HCT116 (cell line): ENCODE results near the gene UBL5. TPM values are rescaled to one million over a fixed set of nuclear protein-coding genes. Genes with fewer than 3 reads are reported as not detected.
A peak's percentile ranks its signal among the peaks of the same experiment; 100 is the strongest.

Source experiments
- ATAC-seq: fragments of 200-7000 bp; cut with Tn5 transposase; 2 replicates; pipeline ENCODE4 v1.9.1; 2020; ENCODE audit warnings: mild to moderate bottlenecking, moderate library complexity
- BruUV-seq: library from RNA; stranded (reverse); fragments of 400-500 nt; replicated peaks from 2 replicates; lab custom pipeline; 2021; lab: Mats Ljungman, UMichigan
- CTCF ChIA-PET: fragments of 300-600 bp; sonication (Branson Sonifier 250); formaldehyde crosslinking; loops from one replicate; lab custom pipeline; 2021; ENCODE audit warnings: antibody characterized with exemption; lab: Charles Lee
- POLR2A ChIA-PET: fragments of 300-600, 350-600 bp; sonication (Branson Sonifier 250); formaldehyde crosslinking; loops from one replicate; lab custom pipeline; 2021; ENCODE audit warnings: antibody characterized with exemption; lab: Charles Lee
- RAD21 ChIA-PET, 2 experiments: fragments of 300-600 bp; sonication (Branson Sonifier 250); formaldehyde crosslinking; loops; one replicate each; lab custom pipeline; 2023; ENCODE audit warnings: low total read pairs in 2 of 2; ENCODE audit not compliant: uncharacterized antibody in 2 of 2, unreplicated experiment in 2 of 2, low non-redundant PET in 1 of 2; lab: Charles Lee
- DNase-seq: peaks from one replicate; pipeline ENCODE4 v3.0.0-alpha.2; 2010; ENCODE audit warnings: low read depth, low spot score
- H2AFZ ChIP-seq: fragments of 200-600 bp; shearing (Covaris generic), sonication (generic); 2 replicates; pipeline ENCODE4 v1.6.1; 2017; ENCODE audit warnings: low read depth, mixed run types, mixed read lengths, antibody characterized with exemption, low read length; ENCODE audit not compliant: poor library complexity, severe bottlenecking
- H3K27ac ChIP-seq: 2 replicates; pipeline ENCODE4 v1.5.1; 2012; ENCODE audit warnings: low read depth, low read length
- H3K27me3 ChIP-seq: fragments of 200-600 bp; sonication (generic); 2 replicates; pipeline ENCODE4 v1.6.1; 2016; ENCODE audit warnings: mixed run types, low read length, mixed read lengths; ENCODE audit not compliant: insufficient read depth
- H3K36me3 ChIP-seq, 2 experiments: fragments of 200-500 bp in 1 of 2; fragments of 200-600 bp in 1 of 2; sonication (Bioruptor generic) in 1 of 2; sonication (generic) in 1 of 2; 2 replicates each; pipeline versions ENCODE4 v1.5.1 to v1.6.1; 2014 to 2016; ENCODE audit warnings: low read length in 2 of 2, inconsistent platforms in 1 of 2, mixed read lengths in 1 of 2, mixed run types in 1 of 2; ENCODE audit not compliant: insufficient read depth in 2 of 2, control insufficient read depth in 1 of 2
- H3K4me1 ChIP-seq, 2 experiments: fragments of 200-600 bp in 1 of 2; sonication (generic) in 1 of 2; 2 replicates each; pipeline versions ENCODE4 v1.5.1 to v1.6.1; 2012 to 2017; ENCODE audit warnings: low read length in 2 of 2, inconsistent platforms in 1 of 2, mild to moderate bottlenecking in 1 of 2, mixed read lengths in 1 of 2, mixed run types in 1 of 2, moderate library complexity in 1 of 2; ENCODE audit not compliant: insufficient read depth in 2 of 2, control insufficient read depth in 1 of 2
- H3K4me2 ChIP-seq: fragments of 200-600 bp; sonication (generic); 2 replicates; pipeline ENCODE4 v1.6.1; 2017; ENCODE audit warnings: mixed run types, low read length, mixed read lengths
- H3K4me3 ChIP-seq, 2 experiments: fragments of 200-600 bp in 1 of 2; sonication (generic) in 1 of 2; replicated peaks in 1 of 2; 2 replicates each; pipeline ENCODE4 v1.5.1; 2011 to 2016; ENCODE audit warnings: low read length in 2 of 2, control low read depth in 1 of 2, low read depth in 1 of 2, mild to moderate bottlenecking in 1 of 2, mixed read lengths in 1 of 2, mixed run types in 1 of 2
- H3K79me2 ChIP-seq: fragments of 200-600 bp; sonication (generic); 2 replicates; pipeline ENCODE4 v1.6.1; 2017; ENCODE audit warnings: mild to moderate bottlenecking, mixed run types, low read length, moderate library complexity, mixed read lengths; ENCODE audit not compliant: insufficient read depth
- H3K9ac ChIP-seq: fragments of 200-600 bp; sonication (generic); 2 replicates; pipeline ENCODE4 v1.6.1; 2016; ENCODE audit warnings: low read length, mixed read lengths
- H3K9me2 ChIP-seq: fragments of 200-600 bp; sonication (generic), shearing (Covaris generic); 2 replicates; pipeline ENCODE4 v1.6.1; 2017; ENCODE audit warnings: mixed run types, mild to moderate bottlenecking, moderate library complexity; ENCODE audit not compliant: insufficient read depth
- H3K9me3 ChIP-seq, 2 experiments: fragments of 200-500 bp in 1 of 2; fragments of 200-600 bp in 1 of 2; sonication (Bioruptor generic) in 1 of 2; sonication (generic) in 1 of 2; 2 replicates each; pipeline ENCODE4 v1.6.1; 2014 to 2017; ENCODE audit warnings: low read length in 2 of 2, mixed read lengths in 2 of 2, inconsistent platforms in 1 of 2, low read depth in 1 of 2, mild to moderate bottlenecking in 1 of 2, mixed run types in 1 of 2, moderate library complexity in 1 of 2; ENCODE audit not compliant: control insufficient read depth in 1 of 2, insufficient read depth in 1 of 2
- H4K20me1 ChIP-seq: fragments of 200-600 bp; sonication (generic), shearing (Covaris generic); 2 replicates; pipeline ENCODE4 v1.6.1; 2017; ENCODE audit warnings: mixed run types, mild to moderate bottlenecking, moderate library complexity; ENCODE audit not compliant: insufficient read depth
- ATF3 ChIP-seq: IDR thresholded peaks from 2 replicates; pipeline ENCODE4 v1.6.1; 2012
- CBX3 ChIP-seq: IDR thresholded peaks from 2 replicates; pipeline ENCODE4 v1.6.1; 2012; ENCODE audit warnings: low read depth
- CEBPB ChIP-seq: IDR thresholded peaks from 2 replicates; pipeline ENCODE4 v1.6.1; 2012; ENCODE audit warnings: low read depth
- EGR1 ChIP-seq: IDR thresholded peaks from 2 replicates; pipeline ENCODE4 v1.6.1; 2012; ENCODE audit warnings: low read depth
- ELF1 ChIP-seq: IDR thresholded peaks from 2 replicates; pipeline ENCODE4 v1.6.1; 2012; ENCODE audit warnings: low read depth, borderline replicate concordance
- EZH2 ChIP-seq: fragments of 200-600 bp; sonication (generic); IDR thresholded peaks from 2 replicates; pipeline ENCODE4 v1.6.1; 2017; ENCODE audit warnings: antibody characterized with exemption, mixed run types
- EZH2phosphoT487 ChIP-seq: fragments of 200-600 bp; IDR thresholded peaks from 2 replicates; pipeline ENCODE4 v1.6.1; 2018; ENCODE audit warnings: antibody characterized with exemption, borderline replicate concordance
- FOSL1 ChIP-seq: IDR thresholded peaks from 2 replicates; pipeline ENCODE4 v1.6.1; 2012; ENCODE audit warnings: low read depth
- MAX ChIP-seq: IDR thresholded peaks from 2 replicates; pipeline ENCODE4 v1.6.1; 2012
- POLR2AphosphoS5 ChIP-seq: IDR thresholded peaks from 2 replicates; pipeline ENCODE4 v1.6.1; 2011; ENCODE audit warnings: mild to moderate bottlenecking, low read depth, low read length, moderate library complexity
- RAD21 ChIP-seq: IDR thresholded peaks from 2 replicates; pipeline ENCODE4 v1.6.1; 2012; ENCODE audit warnings: low read depth, mild to moderate bottlenecking
- SIN3A ChIP-seq: IDR thresholded peaks from 2 replicates; pipeline ENCODE4 v1.6.1; 2012; ENCODE audit warnings: low read depth
- SP1 ChIP-seq: IDR thresholded peaks from 2 replicates; pipeline ENCODE4 v1.6.1; 2012; ENCODE audit warnings: low read depth
- SRF ChIP-seq: IDR thresholded peaks from 2 replicates; pipeline ENCODE4 v1.6.1; 2012; ENCODE audit warnings: low read depth
- YY1 ChIP-seq: IDR thresholded peaks from 2 replicates; pipeline ENCODE4 v1.6.1; 2011; ENCODE audit warnings: low read length, low read depth, moderate library complexity, mild to moderate bottlenecking; ENCODE audit not compliant: insufficient replicate concordance; ENCODE audit errors: extremely low read depth
- ZBTB33 ChIP-seq: IDR thresholded peaks from 2 replicates; pipeline ENCODE4 v1.6.1; 2011; ENCODE audit warnings: mild to moderate bottlenecking, low read length, moderate library complexity; ENCODE audit not compliant: insufficient replicate concordance; ENCODE audit errors: extremely low read depth
- ZFX ChIP-seq: fragments of 450-650 bp; IDR thresholded peaks from 2 replicates; pipeline ENCODE4 v1.6.1; 2017
- ZNF274 ChIP-seq: fragments of 200-500 bp; sonication (Bioruptor generic); IDR thresholded peaks from 2 replicates; pipeline ENCODE4 v1.6.1; 2014; ENCODE audit warnings: mild to moderate bottlenecking, low read depth, low read length, inconsistent platforms
- intact Hi-C: fragments of 100-400 bp; cut with micrococcal nuclease; formaldehyde crosslinking; loops from 2 replicates; pipeline ENCODE4 v1.10.0; 2022
- total RNA-seq: library from RNA; stranded (reverse); gene quantifications from one replicate; pipeline ENCODE4 v1.2.1, GENCODE V29; 2021; ENCODE audit not compliant: unreplicated experiment

UBL5 gene
- total RNA-seq, 1 experiment from 2014 or later, result 335 TPM

GRCh38 chr19:9827289-9828238 lies at the start of gene UBL5 (continued):
- no peak for TF ChIP-seq RAD21
- TF ChIP-seq CEBPB, result no peak
- TF ChIP-seq ZFX, result peak; percentile 53
- peak; percentile 56; the same call in 1 of the 2 replicates for TF ChIP-seq EGR1
- peak; percentile 37; the same call in 1 of the 2 replicates for TF ChIP-seq CBX3
- TF ChIP-seq SIN3A, result peak; percentile 96
- TF ChIP-seq MAX, result peak; percentile 92
- no peak for TF ChIP-seq FOSL1
- no peak for TF ChIP-seq EZH2phosphoT487

DNA sequence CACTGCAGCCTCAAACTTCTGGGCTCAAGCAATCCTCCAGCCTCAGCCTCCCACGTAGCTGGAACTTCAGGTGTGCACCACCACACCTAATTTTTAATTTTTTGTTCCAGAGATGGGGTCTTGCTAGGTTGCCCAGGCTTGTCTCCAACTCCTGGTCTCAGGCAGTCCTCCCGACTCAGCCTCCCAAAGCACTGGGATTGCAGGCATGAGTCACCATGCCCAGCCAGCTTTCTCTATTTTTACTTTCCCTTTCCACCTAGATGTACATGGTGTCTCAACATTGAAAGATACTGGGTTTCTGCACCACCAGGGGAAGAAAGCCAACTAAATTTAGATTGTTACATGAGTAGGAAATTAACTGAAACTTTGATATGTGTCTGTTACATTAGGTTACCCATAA lies 45.4 kb upstream of the UBL5 start:
- ChIA-PET POLR2A (no interaction called here), CTCF (no interaction called here), RAD21 (no interaction called here)
- H4K20me1 ChIP-seq, result no peaks in the 10 kb centered on the region
- no peaks in the 10 kb centered on the region for H3K79me2 ChIP-seq
- H2AFZ ChIP-seq, result no peak overlapping the region
- DNase-seq, result no peak
- no peak overlapping the region for H3K9ac ChIP-seq
- no peaks in the 10 kb centered on the region for H3K36me3 ChIP-seq
- no peak overlapping the region for H3K27ac ChIP-seq
- H3K9me3 ChIP-seq, result peaks cover 0 to 8% of the 10 kb centered on the region in 2 experiments; a peak in 1 of 4 replicates
- TF ChIP-seq YY1 (no peak), SRF (no peak), ZBTB33 (no peak), ZNF274 (no peak), FOSL1 (no peak), CEBPB (no peak), SP1 (no peak), RAD21 (no peak), POLR2AphosphoS5 (no peak), MAX (no peak), ATF3 (no peak), ELF1 (no peak), EZH2 (no peak), EZH2phosphoT487 (no peak), EGR1 (no peak)
- H3K9me2 ChIP-seq, result no peaks in the 10 kb centered on the region
- intact Hi-C loops, result no loop called here
- no peak overlapping the region for H3K4me2 ChIP-seq
- no peak overlapping the region for H3K4me3 ChIP-seq
- H3K27me3 ChIP-seq, result no peaks in the 10 kb centered on the region
- ATAC-seq, result no peak
- peaks cover 2 to 7% of the 10 kb centered on the region in 2 experiments; a peak in 2 of 4 replicates for H3K4me1 ChIP-seq
- no TSS peak for BruUV-seq
